Astrocyte (in vitro differentiated cells and primary cell): ENCODE data around the gene RNF41. TPM values are rescaled to one million over a fixed set of nuclear protein-coding genes. Genes with fewer than 3 reads are reported as not detected.

Experiments
- DNase-seq: peaks from one replicate; pipeline ENCODE4 v3.0.0-alpha.2; 2010; ENCODE audit warnings: low read depth
- FAIRE-seq: peaks from 2 replicates; lab custom pipeline; 2011; peaks lifted over from hg19 to GRCh38; lab: Jason Lieb, UNC
- H2AFZ ChIP-seq: 2 replicates; pipeline ENCODE4 v1.6.0; 2012; ENCODE audit warnings: low read depth, low read length, inconsistent platforms
- H3K27ac ChIP-seq: 2 replicates; pipeline ENCODE4 v1.5.1; 2011; ENCODE audit warnings: low read depth, low read length, inconsistent platforms
- H3K27me3 ChIP-seq: 2 replicates; pipeline ENCODE4 v1.6.0; 2011; ENCODE audit warnings: low read length, inconsistent platforms; ENCODE audit not compliant: insufficient read depth
- H3K36me3 ChIP-seq: 2 replicates; pipeline ENCODE4 v1.5.1; 2011; ENCODE audit warnings: low read length, inconsistent platforms; ENCODE audit not compliant: insufficient read depth
- H3K4me1 ChIP-seq: 2 replicates; pipeline ENCODE4 v1.5.1; 2011; ENCODE audit warnings: low read length, inconsistent platforms; ENCODE audit not compliant: insufficient read depth
- H3K4me2 ChIP-seq: 2 replicates; pipeline ENCODE4 v1.6.0; 2012; ENCODE audit warnings: low read length, inconsistent platforms
- H3K4me3 ChIP-seq: 2 replicates; pipeline ENCODE4 v1.5.1; 2011; ENCODE audit warnings: low read depth, mild to moderate bottlenecking, low read length, inconsistent platforms; ENCODE audit not compliant: insufficient read depth
- H3K79me2 ChIP-seq: 2 replicates; pipeline ENCODE4 v1.6.0; 2012; ENCODE audit warnings: mild to moderate bottlenecking, low read length, inconsistent platforms; ENCODE audit not compliant: insufficient read depth
- H3K9ac ChIP-seq: 2 replicates; pipeline ENCODE4 v1.6.0; 2012; ENCODE audit warnings: mild to moderate bottlenecking, low read length, inconsistent platforms
- H3K9me3 ChIP-seq: 2 replicates; pipeline ENCODE4 v1.5.1; 2012; ENCODE audit warnings: low read depth, mild to moderate bottlenecking, low read length, inconsistent platforms; ENCODE audit not compliant: insufficient read depth
- H4K20me1 ChIP-seq: 2 replicates; pipeline ENCODE4 v1.6.0; 2012; ENCODE audit warnings: low read length, inconsistent platforms; ENCODE audit not compliant: insufficient read depth
- H3K27ac Mint-ChIP-seq: one replicate; pipeline ENCODE4 v1.8.0; 2021; ENCODE audit warnings: mild to moderate bottlenecking, mixed read lengths; ENCODE audit not compliant: unreplicated experiment
- H3K27me3 Mint-ChIP-seq: one replicate; pipeline ENCODE4 v1.8.0; 2021; ENCODE audit warnings: low read depth, mixed read lengths; ENCODE audit not compliant: unreplicated experiment
- H3K36me3 Mint-ChIP-seq: one replicate; pipeline ENCODE4 v1.8.0; 2021; ENCODE audit warnings: low read depth, mixed read lengths; ENCODE audit not compliant: unreplicated experiment
- H3K4me1 Mint-ChIP-seq: one replicate; pipeline ENCODE4 v1.8.0; 2021; ENCODE audit warnings: low read depth, mixed read lengths; ENCODE audit not compliant: unreplicated experiment
- H3K4me3 Mint-ChIP-seq: one replicate; pipeline ENCODE4 v1.8.0; 2021; ENCODE audit warnings: mild to moderate bottlenecking, moderate library complexity, mixed read lengths; ENCODE audit not compliant: unreplicated experiment
- H3K9me3 Mint-ChIP-seq: one replicate; pipeline ENCODE4 v1.8.0; 2021; ENCODE audit warnings: mild to moderate bottlenecking, mixed read lengths; ENCODE audit not compliant: unreplicated experiment
- EZH2 ChIP-seq: IDR thresholded peaks from 2 replicates; pipeline ENCODE4 v1.6.1; 2012; ENCODE audit warnings: mild to moderate bottlenecking, low read length, inconsistent platforms; ENCODE audit not compliant: insufficient read depth
- total RNA-seq: library from RNA; stranded (reverse); gene quantifications from 2 replicates; pipeline ENCODE4 v1.2.1, GENCODE V29; 2021
- TF ChIP-seq, protein P1 (sequence below): IDR thresholded peaks from 2 replicates; pipeline ENCODE4 v1.5.1; 2011; ENCODE audit warnings: low read depth, mild to moderate bottlenecking, inconsistent platforms, low read length, moderate library complexity; ENCODE audit not compliant: insufficient read depth

Gene RNF41
- total RNA-seq, 1 donor from 2014 or later: 85.8 TPM

DNA sequence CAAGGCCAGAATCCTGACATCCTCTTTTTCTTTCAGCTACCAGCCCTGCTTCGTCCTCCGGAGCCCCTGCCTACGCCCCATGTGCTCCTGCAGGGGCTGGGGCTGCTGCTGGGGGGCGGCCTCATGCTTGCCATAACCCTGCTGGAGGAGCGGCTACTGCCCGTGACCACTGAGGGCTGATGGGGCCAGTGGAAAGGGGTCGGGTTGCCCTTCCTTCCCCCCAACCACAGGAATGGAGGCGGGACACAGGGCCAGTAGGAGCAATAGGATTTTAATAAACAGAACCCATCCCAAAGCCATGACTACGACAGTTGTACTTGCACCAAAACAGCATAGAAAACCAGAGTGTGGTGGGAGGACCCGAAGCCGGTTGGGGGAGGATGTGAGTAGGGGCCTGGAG is 15.8 kb upstream of the RNF41 start:
- no peaks in the 10 kb centered on the region for H3K27me3 ChIP-seq
- no peak overlapping the region for H3K27ac ChIP-seq
- H3K36me3 ChIP-seq: peaks cover 7% of the 10 kb centered on the region
- no peak for TF ChIP-seq EZH2
- TF ChIP-seq, protein P1, sequence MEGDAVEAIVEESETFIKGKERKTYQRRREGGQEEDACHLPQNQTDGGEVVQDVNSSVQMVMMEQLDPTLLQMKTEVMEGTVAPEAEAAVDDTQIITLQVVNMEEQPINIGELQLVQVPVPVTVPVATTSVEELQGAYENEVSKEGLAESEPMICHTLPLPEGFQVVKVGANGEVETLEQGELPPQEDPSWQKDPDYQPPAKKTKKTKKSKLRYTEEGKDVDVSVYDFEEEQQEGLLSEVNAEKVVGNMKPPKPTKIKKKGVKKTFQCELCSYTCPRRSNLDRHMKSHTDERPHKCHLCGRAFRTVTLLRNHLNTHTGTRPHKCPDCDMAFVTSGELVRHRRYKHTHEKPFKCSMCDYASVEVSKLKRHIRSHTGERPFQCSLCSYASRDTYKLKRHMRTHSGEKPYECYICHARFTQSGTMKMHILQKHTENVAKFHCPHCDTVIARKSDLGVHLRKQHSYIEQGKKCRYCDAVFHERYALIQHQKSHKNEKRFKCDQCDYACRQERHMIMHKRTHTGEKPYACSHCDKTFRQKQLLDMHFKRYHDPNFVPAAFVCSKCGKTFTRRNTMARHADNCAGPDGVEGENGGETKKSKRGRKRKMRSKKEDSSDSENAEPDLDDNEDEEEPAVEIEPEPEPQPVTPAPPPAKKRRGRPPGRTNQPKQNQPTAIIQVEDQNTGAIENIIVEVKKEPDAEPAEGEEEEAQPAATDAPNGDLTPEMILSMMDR: no peak
- Mint-ChIP-seq H3K27ac (peak overlapping the region; percentile 26), H3K4me3 (no peak overlapping the region), H3K27me3 (no peaks in the 10 kb centered on the region), H3K36me3 (peaks cover 13% of the 10 kb centered on the region), H3K9me3 (no peaks in the 10 kb centered on the region), H3K4me1 (peaks cover 12% of the 10 kb centered on the region)
- H3K4me2 ChIP-seq: no peak overlapping the region
- DNase-seq (no peak), FAIRE-seq (no peak)
- H3K9me3 ChIP-seq: no peaks in the 10 kb centered on the region
- H3K79me2 ChIP-seq: no peaks in the 10 kb centered on the region
- no peak overlapping the region for H3K4me3 ChIP-seq
- peaks cover 67% of the 10 kb centered on the region for H4K20me1 ChIP-seq
- no peak overlapping the region for H2AFZ ChIP-seq
- H3K9ac ChIP-seq: no peak overlapping the region
- H3K4me1 ChIP-seq: no peaks in the 10 kb centered on the region

DNA sequence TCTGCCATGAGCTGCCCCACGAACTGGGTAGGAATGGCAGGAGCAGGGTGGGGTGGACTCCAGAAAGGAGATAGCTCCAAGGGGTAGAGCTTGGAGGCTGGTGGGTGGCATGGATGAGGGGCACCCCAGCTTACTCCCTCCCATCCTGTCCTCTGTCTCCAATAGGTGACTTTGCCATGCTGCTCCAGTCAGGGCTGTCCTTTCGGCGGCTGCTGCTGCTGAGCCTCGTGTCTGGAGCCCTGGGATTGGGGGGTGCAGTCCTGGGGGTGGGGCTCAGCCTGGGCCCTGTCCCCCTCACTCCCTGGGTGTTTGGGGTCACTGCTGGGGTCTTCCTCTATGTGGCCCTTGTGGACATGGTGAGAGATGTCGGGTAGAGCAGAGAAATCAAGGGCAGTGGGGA is 15.3 kb upstream of the RNF41 start:
- no peaks in the 10 kb centered on the region for H3K9me3 Mint-ChIP-seq
- Histone ChIP-seq H3K36me3 (peaks cover 5% of the 10 kb centered on the region), H3K9ac (no peak overlapping the region), H3K4me3 (no peak overlapping the region), H3K27me3 (no peaks in the 10 kb centered on the region), H2AFZ (no peak overlapping the region), H3K27ac (no peak overlapping the region), H3K79me2 (no peaks in the 10 kb centered on the region), H4K20me1 (peaks cover 61% of the 10 kb centered on the region), H3K4me2 (no peak overlapping the region), H3K9me3 (no peaks in the 10 kb centered on the region), H3K4me1 (no peaks in the 10 kb centered on the region)
- H3K4me3 Mint-ChIP-seq: no peak overlapping the region
- TF ChIP-seq, protein P1: no peak
- no peak for TF ChIP-seq EZH2
- H3K27ac Mint-ChIP-seq: no peak overlapping the region
- FAIRE-seq: no peak
- peaks cover 12% of the 10 kb centered on the region for H3K4me1 Mint-ChIP-seq
- no peak for DNase-seq
- H3K36me3 Mint-ChIP-seq: peaks cover 13% of the 10 kb centered on the region
- no peaks in the 10 kb centered on the region for H3K27me3 Mint-ChIP-seq

DNA sequence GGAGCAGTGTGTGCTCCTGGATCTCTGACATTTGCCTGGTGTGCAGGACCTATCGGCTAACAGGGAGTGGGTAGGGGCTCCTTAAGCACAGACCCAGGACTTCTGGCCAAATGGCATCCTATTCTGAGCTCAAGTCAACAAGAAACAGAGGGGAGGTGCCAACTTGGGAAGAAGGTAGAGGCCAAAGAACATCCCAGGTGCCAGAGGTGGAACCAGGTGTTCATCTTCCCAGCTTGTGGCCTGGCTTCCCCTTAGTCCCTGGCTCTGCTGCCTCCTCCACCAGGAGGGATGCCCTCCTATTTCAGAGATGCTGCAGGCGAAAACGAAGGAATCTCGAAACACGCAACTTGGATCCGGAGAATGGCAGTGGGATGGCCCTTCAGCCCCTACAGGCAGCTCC is 14.4 kb upstream of the RNF41 start:
- peaks cover 9% of the 10 kb centered on the region for H3K36me3 Mint-ChIP-seq
- Histone ChIP-seq H3K9ac (no peak overlapping the region), H3K4me1 (no peaks in the 10 kb centered on the region), H3K27ac (no peak overlapping the region), H4K20me1 (peaks cover 52% of the 10 kb centered on the region), H3K4me2 (no peak overlapping the region), H3K4me3 (no peak overlapping the region), H2AFZ (no peak overlapping the region), H3K9me3 (no peaks in the 10 kb centered on the region), H3K36me3 (peaks cover 3% of the 10 kb centered on the region), H3K27me3 (no peaks in the 10 kb centered on the region), H3K79me2 (no peaks in the 10 kb centered on the region)
- TF ChIP-seq EZH2: no peak
- TF ChIP-seq, protein P1: no peak
- FAIRE-seq (no peak), DNase-seq (no peak)
- H3K27ac Mint-ChIP-seq: no peak overlapping the region
- peaks cover 4% of the 10 kb centered on the region for H3K27me3 Mint-ChIP-seq
- no peak overlapping the region for H3K4me3 Mint-ChIP-seq
- peaks cover 10% of the 10 kb centered on the region for H3K4me1 Mint-ChIP-seq
- H3K9me3 Mint-ChIP-seq: no peaks in the 10 kb centered on the region
